GM12878 (cell line): ENCODE data around the gene CWC27.

Experiments used
- ESRRA ChIP-seq: IDR thresholded peaks from 2 replicates; pipeline ENCODE4 v1.6.1; 2012; ENCODE audit warnings: mild to moderate bottlenecking, low read length, improper control_type of control experiment
- HDAC6 ChIP-seq: fragments of 200-600 bp; sonication (generic); IDR thresholded peaks from one replicate; pipeline ENCODE4 v1.8.0; 2017; ENCODE audit warnings: antibody characterized with exemption; ENCODE audit not compliant: unreplicated experiment
- POLR2AphosphoS5 ChIP-seq: IDR thresholded peaks from 2 replicates; pipeline ENCODE4 v1.6.1; 2011; ENCODE audit warnings: mild to moderate bottlenecking, low read length, inconsistent platforms
- TF ChIP-seq, protein P1 (sequence below): fragments of 450-650 bp; formaldehyde crosslinking; IDR thresholded peaks from 2 replicates; pipeline ENCODE4 v1.5.0; 2022; ENCODE audit warnings: mild to moderate bottlenecking, missing genetic modification characterization
- TF ChIP-seq, protein P2 (sequence below), 3 experiments: IDR thresholded peaks in 2 of 3; conservative IDR thresholded peaks in 1 of 3; 2 replicates each; pipeline ENCODE4 v1.5.1; 2011; ENCODE audit warnings: low read depth in 3 of 3, low read length in 3 of 3, mild to moderate bottlenecking in 3 of 3, control low read depth in 2 of 3, moderate library complexity in 2 of 3, inconsistent platforms in 1 of 3, mixed read lengths in 1 of 3; ENCODE audit not compliant: control insufficient read depth in 2 of 3, insufficient read depth in 1 of 3; ENCODE audit errors: extremely low read depth in 1 of 3
- TF ChIP-seq, protein P3 (sequence below): fragments of 450-650 bp; IDR thresholded peaks from 2 replicates; pipeline ENCODE4 v1.6.1; 2017; ENCODE audit warnings: antibody characterized with exemption, mild to moderate bottlenecking, moderate library complexity
- TF ChIP-seq, protein P4 (sequence below): IDR thresholded peaks from 2 replicates; pipeline ENCODE4 v1.6.1; 2012; ENCODE audit warnings: low read depth, low read length, improper control_type of control experiment

DNA sequence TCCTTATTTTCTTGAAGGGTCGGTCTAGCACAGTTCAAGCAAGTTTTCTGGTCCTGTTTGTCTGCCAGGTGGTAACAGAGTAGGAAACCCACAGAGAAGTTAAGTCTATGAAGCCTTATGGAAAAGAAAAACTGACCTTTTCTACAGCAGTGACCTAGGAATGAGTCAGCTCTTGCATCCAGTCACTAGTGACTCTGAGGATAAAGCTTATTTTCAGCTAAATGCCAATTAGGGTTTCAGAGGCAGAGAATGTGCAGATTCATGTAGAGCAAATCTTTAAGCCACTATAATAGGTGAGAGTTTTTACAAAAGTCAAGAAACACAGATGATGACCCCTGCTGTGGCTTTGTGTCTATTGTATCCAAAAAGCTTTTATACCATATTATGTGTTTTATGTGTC, 100.7 kb downstream of the CWC27 start:
- no peak for TF ChIP-seq POLR2AphosphoS5
- TF ChIP-seq, protein P1, sequence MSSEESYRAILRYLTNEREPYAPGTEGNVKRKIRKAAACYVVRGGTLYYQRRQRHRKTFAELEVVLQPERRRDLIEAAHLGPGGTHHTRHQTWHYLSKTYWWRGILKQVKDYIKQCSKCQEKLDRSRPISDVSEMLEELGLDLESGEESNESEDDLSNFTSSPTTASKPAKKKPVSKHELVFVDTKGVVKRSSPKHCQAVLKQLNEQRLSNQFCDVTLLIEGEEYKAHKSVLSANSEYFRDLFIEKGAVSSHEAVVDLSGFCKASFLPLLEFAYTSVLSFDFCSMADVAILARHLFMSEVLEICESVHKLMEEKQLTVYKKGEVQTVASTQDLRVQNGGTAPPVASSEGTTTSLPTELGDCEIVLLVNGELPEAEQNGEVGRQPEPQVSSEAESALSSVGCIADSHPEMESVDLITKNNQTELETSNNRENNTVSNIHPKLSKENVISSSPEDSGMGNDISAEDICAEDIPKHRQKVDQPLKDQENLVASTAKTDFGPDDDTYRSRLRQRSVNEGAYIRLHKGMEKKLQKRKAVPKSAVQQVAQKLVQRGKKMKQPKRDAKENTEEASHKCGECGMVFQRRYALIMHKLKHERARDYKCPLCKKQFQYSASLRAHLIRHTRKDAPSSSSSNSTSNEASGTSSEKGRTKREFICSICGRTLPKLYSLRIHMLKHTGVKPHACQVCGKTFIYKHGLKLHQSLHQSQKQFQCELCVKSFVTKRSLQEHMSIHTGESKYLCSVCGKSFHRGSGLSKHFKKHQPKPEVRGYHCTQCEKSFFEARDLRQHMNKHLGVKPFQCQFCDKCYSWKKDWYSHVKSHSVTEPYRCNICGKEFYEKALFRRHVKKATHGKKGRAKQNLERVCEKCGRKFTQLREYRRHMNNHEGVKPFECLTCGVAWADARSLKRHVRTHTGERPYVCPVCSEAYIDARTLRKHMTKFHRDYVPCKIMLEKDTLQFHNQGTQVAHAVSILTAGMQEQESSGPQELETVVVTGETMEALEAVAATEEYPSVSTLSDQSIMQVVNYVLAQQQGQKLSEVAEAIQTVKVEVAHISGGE (CRISPR knock-in tag), result no peak
- TF ChIP-seq, protein P2, sequence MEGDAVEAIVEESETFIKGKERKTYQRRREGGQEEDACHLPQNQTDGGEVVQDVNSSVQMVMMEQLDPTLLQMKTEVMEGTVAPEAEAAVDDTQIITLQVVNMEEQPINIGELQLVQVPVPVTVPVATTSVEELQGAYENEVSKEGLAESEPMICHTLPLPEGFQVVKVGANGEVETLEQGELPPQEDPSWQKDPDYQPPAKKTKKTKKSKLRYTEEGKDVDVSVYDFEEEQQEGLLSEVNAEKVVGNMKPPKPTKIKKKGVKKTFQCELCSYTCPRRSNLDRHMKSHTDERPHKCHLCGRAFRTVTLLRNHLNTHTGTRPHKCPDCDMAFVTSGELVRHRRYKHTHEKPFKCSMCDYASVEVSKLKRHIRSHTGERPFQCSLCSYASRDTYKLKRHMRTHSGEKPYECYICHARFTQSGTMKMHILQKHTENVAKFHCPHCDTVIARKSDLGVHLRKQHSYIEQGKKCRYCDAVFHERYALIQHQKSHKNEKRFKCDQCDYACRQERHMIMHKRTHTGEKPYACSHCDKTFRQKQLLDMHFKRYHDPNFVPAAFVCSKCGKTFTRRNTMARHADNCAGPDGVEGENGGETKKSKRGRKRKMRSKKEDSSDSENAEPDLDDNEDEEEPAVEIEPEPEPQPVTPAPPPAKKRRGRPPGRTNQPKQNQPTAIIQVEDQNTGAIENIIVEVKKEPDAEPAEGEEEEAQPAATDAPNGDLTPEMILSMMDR (IDR thresholded peaks at IDR 0.05 in 2 of 3, conservative IDR thresholded peaks at IDR 0.05 in 1 of 3; ENCODE audit: control insufficient read depth in 2 of 3, extremely low read depth in 1 of 3, insufficient read depth in 1 of 3, low read depth in 3 of 3, low read length in 3 of 3), result no peak
- TF ChIP-seq, protein P3, sequence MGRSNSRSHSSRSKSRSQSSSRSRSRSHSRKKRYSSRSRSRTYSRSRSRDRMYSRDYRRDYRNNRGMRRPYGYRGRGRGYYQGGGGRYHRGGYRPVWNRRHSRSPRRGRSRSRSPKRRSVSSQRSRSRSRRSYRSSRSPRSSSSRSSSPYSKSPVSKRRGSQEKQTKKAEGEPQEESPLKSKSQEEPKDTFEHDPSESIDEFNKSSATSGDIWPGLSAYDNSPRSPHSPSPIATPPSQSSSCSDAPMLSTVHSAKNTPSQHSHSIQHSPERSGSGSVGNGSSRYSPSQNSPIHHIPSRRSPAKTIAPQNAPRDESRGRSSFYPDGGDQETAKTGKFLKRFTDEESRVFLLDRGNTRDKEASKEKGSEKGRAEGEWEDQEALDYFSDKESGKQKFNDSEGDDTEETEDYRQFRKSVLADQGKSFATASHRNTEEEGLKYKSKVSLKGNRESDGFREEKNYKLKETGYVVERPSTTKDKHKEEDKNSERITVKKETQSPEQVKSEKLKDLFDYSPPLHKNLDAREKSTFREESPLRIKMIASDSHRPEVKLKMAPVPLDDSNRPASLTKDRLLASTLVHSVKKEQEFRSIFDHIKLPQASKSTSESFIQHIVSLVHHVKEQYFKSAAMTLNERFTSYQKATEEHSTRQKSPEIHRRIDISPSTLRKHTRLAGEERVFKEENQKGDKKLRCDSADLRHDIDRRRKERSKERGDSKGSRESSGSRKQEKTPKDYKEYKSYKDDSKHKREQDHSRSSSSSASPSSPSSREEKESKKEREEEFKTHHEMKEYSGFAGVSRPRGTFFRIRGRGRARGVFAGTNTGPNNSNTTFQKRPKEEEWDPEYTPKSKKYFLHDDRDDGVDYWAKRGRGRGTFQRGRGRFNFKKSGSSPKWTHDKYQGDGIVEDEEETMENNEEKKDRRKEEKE, result no peak
- TF ChIP-seq ESRRA, result no peak
- TF ChIP-seq HDAC6, result no peak
- TF ChIP-seq, protein P4, sequence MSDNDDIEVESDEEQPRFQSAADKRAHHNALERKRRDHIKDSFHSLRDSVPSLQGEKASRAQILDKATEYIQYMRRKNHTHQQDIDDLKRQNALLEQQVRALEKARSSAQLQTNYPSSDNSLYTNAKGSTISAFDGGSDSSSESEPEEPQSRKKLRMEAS, result no peak
